Activated CD4-positive, alpha-beta T cell treated with anti-CD3 and anti-CD28 coated beads, Interleukin-2, amount 10 ng/mL, durations not matched to agents 7 days and 5 days (primary cell): Measurements from ENCODE around the gene TLR2. TPM values are rescaled to one million over a fixed set of nuclear protein-coding genes. Genes with fewer than 3 reads are reported as not detected.
A peak's percentile ranks its signal among the peaks of the same experiment; 100 is the strongest.

Experiments used
- CTCF ChIA-PET: fragments of 350-600 bp; sonication (Branson Sonifier 250); formaldehyde crosslinking; loops from one replicate; lab custom pipeline; 2021; ENCODE audit warnings: antibody characterized with exemption; lab: Charles Lee
- POLR2A ChIA-PET: fragments of 350-600 bp; sonication (Branson Sonifier 250); formaldehyde crosslinking; loops from one replicate; lab custom pipeline; 2021; ENCODE audit warnings: antibody characterized with exemption; lab: Charles Lee
- DNase-seq: peaks from one replicate; pipeline ENCODE4 v3.0.0-alpha.2; 2020
- H3K27ac Mint-ChIP-seq: one replicate; pipeline ENCODE4 v1.8.0; 2021; ENCODE audit warnings: mild to moderate bottlenecking, moderate library complexity, mixed read lengths
- H3K27me3 Mint-ChIP-seq: one replicate; pipeline ENCODE4 v1.8.0; 2021; ENCODE audit warnings: mixed read lengths
- H3K36me3 Mint-ChIP-seq: one replicate; pipeline ENCODE4 v1.8.0; 2021; ENCODE audit warnings: low read depth, mixed read lengths
- H3K4me1 Mint-ChIP-seq: one replicate; pipeline ENCODE4 v1.8.0; 2021; ENCODE audit warnings: mixed read lengths
- H3K4me3 Mint-ChIP-seq: one replicate; pipeline ENCODE4 v1.8.0; 2021; ENCODE audit warnings: mild to moderate bottlenecking, moderate library complexity, mixed read lengths
- H3K9me3 Mint-ChIP-seq: one replicate; pipeline ENCODE4 v1.8.0; 2021; ENCODE audit warnings: mixed read lengths
- total RNA-seq, 2 experiments: library from RNA; stranded (reverse); gene quantifications; one replicate each; pipeline ENCODE4 v1.2.3, GENCODE V29; 2021

Gene TLR2
- 1 to 10 TPM in 1 of 2 experiments, under 1 TPM in 1; 0.97 to 2.0 TPM for total RNA-seq

DNA sequence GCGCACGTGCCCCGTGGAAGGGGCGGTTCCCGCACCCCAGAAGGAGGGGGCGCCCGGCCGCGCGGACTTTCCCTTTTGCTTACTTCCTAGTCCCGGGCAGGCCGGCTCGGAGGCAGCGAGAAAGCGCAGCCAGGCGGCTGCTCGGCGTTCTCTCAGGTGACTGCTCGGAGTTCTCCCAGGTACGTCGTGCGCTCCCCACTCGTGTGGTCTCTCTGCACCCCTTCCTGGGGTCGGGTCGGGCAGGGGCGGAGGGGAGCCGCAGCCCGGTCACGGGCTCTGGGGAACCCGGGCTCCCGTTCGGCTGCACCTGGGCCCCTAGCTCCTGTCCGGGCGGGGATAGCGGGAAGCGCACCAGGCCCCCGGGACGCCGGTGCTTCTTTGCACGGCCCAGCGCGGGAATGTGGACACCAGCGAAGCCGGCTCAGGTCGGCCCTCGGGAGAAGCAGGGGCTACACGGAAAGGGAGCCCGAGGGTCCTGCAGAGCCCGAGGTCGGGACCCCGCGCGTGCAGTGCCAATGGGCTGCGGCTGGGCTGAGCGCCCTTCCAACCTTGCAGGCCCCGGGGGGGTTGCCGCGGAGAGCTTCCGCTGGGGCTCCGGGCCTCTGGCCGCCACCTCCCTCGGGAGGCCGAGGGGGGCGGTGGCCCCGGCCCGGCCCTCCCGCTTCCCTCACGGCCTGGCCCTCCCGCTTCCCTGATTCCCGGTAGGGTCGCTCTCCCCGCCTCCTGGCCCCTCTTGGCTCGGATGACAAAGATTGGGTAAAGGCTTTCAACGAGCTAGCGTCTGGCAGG, at the start of gene TLR2:
TSS of gene TLR2 (plus strand) at position 99 of the 789 bp plus-strand sequence. CDS start 18,628 bp downstream, outside the sequence.
- peaks cover 35% of the 10 kb centered on the region for H3K27me3 Mint-ChIP-seq
- POLR2A ChIA-PET = no interaction called here
- H3K27ac Mint-ChIP-seq = no peak within 1 kb of the TSS
- peaks cover 14% of the 10 kb centered on the region for H3K9me3 Mint-ChIP-seq
- peak within 1 kb of the TSS; percentile 67 for H3K4me3 Mint-ChIP-seq
- H3K4me1 Mint-ChIP-seq = peaks cover 13% of the 10 kb centered on the region
- CTCF ChIA-PET = interaction anchor here (0.6 to 1.1 kb wide), 2 partner anchors 17 to 557 kb away, joined by 3 read pairs; no protein-coding TSS in a partner anchor
- DNase-seq = peak; percentile 63
- peaks cover 16% of the 10 kb centered on the region for H3K36me3 Mint-ChIP-seq

- ChIA-PET CTCF (interaction anchor here (0.6 to 3.2 kb wide), 6 partner anchors 9 to 291 kb away, joined by 3 to 15 read pairs (median 4); partner anchors contain the start of gene MND1), POLR2A (no interaction called here)
- Mint-ChIP-seq H3K4me1 (no peaks in the 10 kb centered on the region), H3K9me3 (no peaks in the 10 kb centered on the region), H3K27me3 (no peaks in the 10 kb centered on the region), H3K36me3 (peaks cover 61% of the 10 kb centered on the region), H3K4me3 (no peak overlapping the region), H3K27ac (no peak overlapping the region)
- no peak for DNase-seq
Measured at GRCh38 chr4:153634738-153635353, 49.2 kb upstream of the TLR2 start.

GRCh38 chr4:153635846-153636245, 48.2 kb upstream of the TLR2 start:
- peaks cover 51% of the 10 kb centered on the region for H3K36me3 Mint-ChIP-seq
- H3K9me3 Mint-ChIP-seq = no peaks in the 10 kb centered on the region
- H3K4me3 Mint-ChIP-seq = no peak overlapping the region
- no peak overlapping the region for H3K27ac Mint-ChIP-seq
- ChIA-PET CTCF (interaction anchor here (0.5 to 1.4 kb wide), 2 partner anchors 13 to 218 kb away, joined by 3 to 5 read pairs; no protein-coding TSS in a partner anchor), POLR2A (no interaction called here)
- no peaks in the 10 kb centered on the region for H3K27me3 Mint-ChIP-seq
- no peak for DNase-seq
- H3K4me1 Mint-ChIP-seq = no peaks in the 10 kb centered on the region

DNA sequence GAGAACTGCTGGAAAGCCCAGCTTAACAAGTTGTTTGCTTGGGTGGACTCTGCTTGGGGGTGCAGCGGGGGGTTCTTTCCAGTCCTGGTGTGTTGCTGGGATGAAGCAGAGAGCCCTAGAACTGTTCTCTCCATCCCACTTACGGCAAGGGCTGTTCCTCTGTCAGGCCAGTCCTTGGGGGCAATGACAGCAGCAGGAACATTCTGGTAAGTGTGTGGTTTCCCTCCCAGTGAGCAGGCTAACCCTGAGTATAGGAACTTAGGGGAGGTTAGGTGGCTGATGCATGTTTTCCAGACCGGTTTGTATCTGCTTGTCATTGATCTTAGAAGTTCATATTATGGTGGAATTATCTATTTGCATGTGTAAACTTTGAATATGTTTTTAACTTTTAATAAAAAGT, 46.9 kb upstream of the TLR2 start:
- Mint-ChIP-seq H3K4me1 (peaks cover 3% of the 10 kb centered on the region), H3K27ac (no peak overlapping the region), H3K27me3 (no peaks in the 10 kb centered on the region), H3K36me3 (peaks cover 45% of the 10 kb centered on the region), H3K9me3 (no peaks in the 10 kb centered on the region), H3K4me3 (no peak overlapping the region)
- ChIA-PET POLR2A (no interaction called here), CTCF (no interaction called here)
- DNase-seq = no peak

DNA sequence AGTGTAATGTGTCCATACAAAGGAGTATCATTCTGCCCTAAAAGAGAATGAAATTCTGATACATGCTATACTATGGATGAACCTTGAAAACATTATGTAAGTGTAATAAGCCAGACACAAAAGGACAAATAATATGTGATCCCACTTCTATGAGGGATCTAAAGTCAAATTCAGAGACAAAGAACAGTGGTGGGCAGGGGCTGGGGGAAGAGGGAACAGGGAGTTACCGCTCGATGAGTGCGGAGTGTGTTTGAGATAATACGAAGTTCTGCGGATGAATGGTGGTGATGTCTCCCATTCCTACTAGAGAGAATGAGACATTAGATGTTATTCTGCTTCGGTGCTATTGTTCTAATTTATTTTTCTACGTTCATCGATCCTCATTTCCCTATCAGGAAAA, 46.1 kb upstream of the TLR2 start:
- peaks cover 3% of the 10 kb centered on the region for H3K4me1 Mint-ChIP-seq
- ChIA-PET CTCF (no interaction called here), POLR2A (no interaction called here)
- no peak overlapping the region for H3K4me3 Mint-ChIP-seq
- no peak for DNase-seq
- H3K36me3 Mint-ChIP-seq = peaks cover 38% of the 10 kb centered on the region
- no peak overlapping the region for H3K27ac Mint-ChIP-seq
- H3K27me3 Mint-ChIP-seq = no peaks in the 10 kb centered on the region
- H3K9me3 Mint-ChIP-seq = no peaks in the 10 kb centered on the region

- peaks cover 6% of the 10 kb centered on the region for H3K4me1 Mint-ChIP-seq
- H3K9me3 Mint-ChIP-seq = no peaks in the 10 kb centered on the region
- H3K27ac Mint-ChIP-seq = no peak overlapping the region
- ChIA-PET POLR2A (no interaction called here), CTCF (interaction anchor here (0.6 to 1.7 kb wide), 5 partner anchors 10 to 512 kb away, joined by 3 to 10 read pairs (median 3); no protein-coding TSS in a partner anchor)
- peaks cover 35% of the 10 kb centered on the region for H3K36me3 Mint-ChIP-seq
- DNase-seq = no peak
- H3K4me3 Mint-ChIP-seq = no peak overlapping the region
- H3K27me3 Mint-ChIP-seq = no peaks in the 10 kb centered on the region
Measured at GRCh38 chr4:153638999-153639398, 45.1 kb upstream of the TLR2 start.

DNA sequence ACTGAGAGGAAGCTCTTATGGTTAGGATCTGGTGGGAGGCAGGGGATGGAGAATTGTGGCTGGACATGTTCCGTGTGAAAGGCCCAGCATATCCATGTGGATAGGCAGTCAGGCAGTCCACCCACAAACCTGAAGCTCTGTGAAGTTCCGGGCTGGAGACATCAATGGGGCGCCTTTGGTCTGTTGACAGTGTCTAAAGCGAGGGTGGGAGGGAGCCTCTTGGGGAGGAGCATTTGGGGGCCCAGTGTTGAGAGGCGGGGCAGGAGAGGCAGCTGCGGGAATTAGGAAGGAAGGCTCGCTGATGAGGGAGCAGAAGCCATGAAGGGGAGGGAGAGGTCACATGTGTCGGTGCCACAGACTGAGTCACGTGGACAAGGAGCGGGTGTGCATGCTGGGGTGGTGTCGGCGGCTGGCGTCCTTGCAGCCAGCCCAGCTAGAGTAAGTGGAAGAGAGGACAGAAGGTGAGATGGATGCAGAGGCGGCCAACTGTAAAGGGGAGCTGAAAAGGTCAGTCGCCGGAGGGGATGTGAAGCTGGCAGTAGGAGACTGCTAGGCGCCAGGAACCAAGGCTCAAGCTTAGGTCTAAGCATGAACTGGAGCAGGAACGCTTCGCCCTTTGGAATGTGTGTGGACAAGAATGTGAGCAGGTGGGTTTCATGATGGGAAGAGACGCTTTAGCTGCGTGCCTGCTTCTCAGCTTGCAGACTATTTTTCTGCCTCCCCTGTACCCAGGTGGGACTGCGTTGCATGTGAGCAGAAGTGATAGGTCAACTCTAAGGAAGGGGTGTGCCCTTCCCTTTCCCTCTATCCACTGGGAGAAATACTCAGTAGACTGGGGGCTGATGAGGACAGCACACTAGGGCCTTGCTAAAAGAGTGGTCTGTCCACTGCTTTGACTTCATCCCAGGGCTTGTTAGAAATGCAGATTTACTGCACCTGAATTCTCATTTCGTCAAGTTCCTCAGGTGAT, 44.0 kb upstream of the TLR2 start:
- Mint-ChIP-seq H3K36me3 (peaks cover 26% of the 10 kb centered on the region), H3K4me3 (no peak overlapping the region), H3K27ac (no peak overlapping the region), H3K9me3 (peaks cover under 1% of the 10 kb centered on the region), H3K4me1 (peaks cover 6% of the 10 kb centered on the region), H3K27me3 (no peaks in the 10 kb centered on the region)
- CTCF ChIA-PET = interaction anchor here (1.1 to 1.7 kb wide), 5 partner anchors 9 to 513 kb away, joined by 3 to 10 read pairs (median 3); no protein-coding TSS in a partner anchor
- POLR2A ChIA-PET = no interaction called here
- no peak for DNase-seq

DNA sequence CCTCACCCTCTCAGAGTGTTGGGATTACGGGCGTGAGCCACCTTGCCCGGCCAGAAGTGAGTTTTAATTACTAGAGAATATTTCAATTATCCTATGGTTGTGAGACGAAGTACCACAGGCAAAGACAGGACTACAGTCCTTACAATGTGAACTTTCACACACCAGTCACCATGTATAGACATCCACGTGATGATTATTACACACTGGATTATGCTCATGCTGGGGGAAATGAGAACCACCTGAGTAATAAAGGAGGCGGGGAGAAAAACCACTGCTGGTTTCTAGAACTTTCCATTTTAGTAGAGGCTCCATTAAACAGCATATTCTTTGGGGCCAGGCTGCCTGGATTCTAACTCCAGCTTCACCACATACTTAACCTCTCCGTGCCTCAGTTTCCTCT, 42.5 kb upstream of the TLR2 start:
- Mint-ChIP-seq H3K4me1 (peaks cover 6% of the 10 kb centered on the region), H3K27me3 (no peaks in the 10 kb centered on the region), H3K27ac (peak overlapping the region; percentile 10), H3K36me3 (peaks cover 12% of the 10 kb centered on the region), H3K9me3 (peaks cover 2% of the 10 kb centered on the region), H3K4me3 (no peak overlapping the region)
- DNase-seq = no peak
- CTCF ChIA-PET = interaction anchor here (1.8 kb wide), 1 partner anchor 19 kb away, joined by 8 read pairs; no protein-coding TSS in a partner anchor
- POLR2A ChIA-PET = no interaction called here

DNA sequence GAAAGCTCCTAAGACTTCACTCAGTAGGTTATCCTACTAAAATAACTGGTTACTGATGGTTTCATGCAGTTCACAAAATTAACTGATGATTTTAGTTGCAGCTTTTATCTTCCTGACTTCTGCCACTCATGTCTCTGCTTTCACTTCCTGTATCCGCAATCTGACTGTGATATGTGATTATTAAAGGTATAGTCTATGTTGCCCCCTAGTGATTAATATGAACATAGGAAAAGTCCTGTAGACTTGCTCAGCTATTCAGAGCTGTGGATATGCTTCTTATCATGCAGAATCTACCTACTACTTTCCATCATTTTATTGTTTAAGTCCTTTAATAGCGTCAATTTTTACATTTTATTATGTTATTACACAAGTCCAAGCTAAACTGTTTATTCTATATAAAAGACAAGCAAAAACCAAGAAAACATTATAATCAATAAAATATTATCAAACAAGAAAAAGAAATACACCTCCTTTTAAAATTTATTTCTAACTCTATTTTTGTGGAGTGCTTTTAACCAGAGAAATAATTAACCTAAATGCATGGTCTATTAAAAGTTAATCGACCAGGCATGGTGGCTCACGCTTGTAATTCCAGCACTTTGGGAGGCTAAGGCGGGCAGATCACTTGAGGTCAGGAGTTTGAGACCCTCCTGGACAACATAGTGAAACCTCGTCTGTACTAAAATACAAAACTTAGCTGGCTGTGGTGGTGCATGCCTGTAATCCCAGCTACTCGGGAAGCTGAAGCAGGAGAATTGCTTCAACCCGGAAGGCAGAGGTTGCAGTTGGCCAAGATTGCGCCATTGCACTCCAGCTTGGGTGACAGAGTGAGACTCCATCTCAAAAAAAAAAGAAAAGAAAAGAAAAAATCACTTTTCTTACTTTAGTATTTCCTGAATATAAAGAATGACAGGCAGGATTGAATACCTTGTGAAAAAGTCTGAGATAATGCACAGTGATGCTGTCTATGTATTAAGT, 40.4 kb upstream of the TLR2 start:
- H3K9me3 Mint-ChIP-seq = peaks cover 2% of the 10 kb centered on the region
- peak overlapping the region; percentile 10 for H3K27ac Mint-ChIP-seq

DNA sequence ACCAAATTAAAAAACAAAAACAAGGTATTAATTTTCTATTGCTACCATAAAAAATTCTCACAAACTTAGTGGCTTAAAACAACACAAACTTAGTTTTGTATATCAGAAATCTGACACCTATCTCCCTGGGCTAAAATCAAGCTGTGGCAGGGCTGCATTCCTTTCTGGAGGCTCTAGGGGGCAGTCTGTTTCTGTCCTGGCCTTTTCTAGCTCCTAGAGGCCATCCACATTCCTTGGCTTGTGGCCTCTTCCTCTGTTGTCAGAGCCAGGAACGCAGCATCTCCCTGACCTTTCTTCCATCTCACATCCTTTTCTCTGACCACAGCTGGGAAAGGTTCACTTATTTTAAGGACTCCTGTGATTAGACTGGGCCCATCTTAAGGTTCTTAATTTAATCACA, 38.9 kb upstream of the TLR2 start:
- Mint-ChIP-seq H3K4me1 (peaks cover 18% of the 10 kb centered on the region), H3K36me3 (no peaks in the 10 kb centered on the region), H3K27me3 (no peaks in the 10 kb centered on the region), H3K27ac (no peak overlapping the region), H3K9me3 (peaks cover 2% of the 10 kb centered on the region), H3K4me3 (no peak overlapping the region)
- no peak for DNase-seq
- CTCF ChIA-PET = interaction anchor here (1.0 to 2.6 kb wide), 4 partner anchors 12 to 105 kb away, joined by 3 to 15 read pairs (median 4); no protein-coding TSS in a partner anchor
- POLR2A ChIA-PET = no interaction called here

More for the DNA sequence above, 40.4 kb upstream of the TLR2 start:
- no peaks in the 10 kb centered on the region for H3K36me3 Mint-ChIP-seq
- H3K27me3 Mint-ChIP-seq = no peaks in the 10 kb centered on the region
- DNase-seq = peak; percentile 39
- ChIA-PET POLR2A (interaction anchor here (0.7 to 0.9 kb wide), 2 partner anchors 211 to 528 kb away, joined by 3 to 5 read pairs; no protein-coding TSS in a partner anchor), CTCF (interaction anchor here (0.7 to 2.6 kb wide), 13 partner anchors 8 to 305 kb away, joined by 3 to 15 read pairs (median 3); partner anchors contain the start of gene TMEM131L)
- no peak overlapping the region for H3K4me3 Mint-ChIP-seq
- H3K4me1 Mint-ChIP-seq = peaks cover 15% of the 10 kb centered on the region

DNA sequence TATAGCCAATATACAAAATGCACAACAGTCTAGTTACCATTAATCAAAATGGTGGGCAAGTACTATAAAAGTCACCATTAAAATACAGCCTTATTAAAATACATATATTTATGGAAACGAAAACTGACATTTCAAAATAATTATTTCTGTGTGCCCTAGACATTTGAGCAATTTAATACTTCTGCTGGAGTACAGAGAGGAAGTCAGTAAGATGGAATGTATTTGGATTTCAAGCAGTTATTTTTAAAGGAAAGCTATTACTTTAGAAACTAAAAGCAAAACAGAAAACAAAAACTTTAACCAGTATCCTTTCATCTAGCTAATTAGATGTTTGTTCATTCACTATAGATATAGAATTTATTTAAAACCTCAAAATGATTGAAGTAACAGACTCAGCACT, 37.8 kb upstream of the TLR2 start:
- H3K27ac Mint-ChIP-seq = no peak overlapping the region

More for the DNA sequence above, 37.8 kb upstream of the TLR2 start:
- Mint-ChIP-seq H3K36me3 (no peaks in the 10 kb centered on the region), H3K4me1 (peaks cover 25% of the 10 kb centered on the region), H3K4me3 (no peak overlapping the region), H3K9me3 (peaks cover 2% of the 10 kb centered on the region), H3K27me3 (no peaks in the 10 kb centered on the region)
- DNase-seq = no peak
- ChIA-PET CTCF (no interaction called here), POLR2A (no interaction called here)
